ENCODE results near the gene CARD11.

GRCh38 chr7:2862831-2863361 is 180.8 kb downstream of the CARD11 start:
- TF ChIP-seq GABPA (IDR thresholded peaks at IDR 0.05; ENCODE audit: low read depth) (no peak), CTCF (IDR thresholded peaks at IDR 0.05; ENCODE audit: insufficient read depth, low read length) (no peak), POLR2AphosphoS5 (IDR thresholded peaks at IDR 0.05; ENCODE audit: low read depth) (no peak), REST (IDR thresholded peaks at IDR 0.05; ENCODE audit: insufficient replicate concordance, low read depth) (no peak)

Measured in HL-60 (cell line).